OCI-LY1 (cell line): ENCODE measurements around the gene CYB5RL.

Source experiments
- CTCF ChIP-seq: fragments of 200-600 bp; sonication (generic), shearing (Covaris generic); IDR thresholded peaks from 2 replicates; pipeline ENCODE4 v1.5.1; 2017; ENCODE audit warnings: mild to moderate bottlenecking, antibody characterized with exemption, low read length, moderate library complexity, mixed read lengths
- EZH2 ChIP-seq: fragments of 200-600 bp; sonication (generic), shearing (Covaris generic); IDR thresholded peaks from 2 replicates; pipeline ENCODE4 v1.8.0; 2017; ENCODE audit warnings: borderline replicate concordance, mixed run types, mild to moderate bottlenecking, antibody characterized with exemption, low read length, moderate library complexity, mixed read lengths

DNA sequence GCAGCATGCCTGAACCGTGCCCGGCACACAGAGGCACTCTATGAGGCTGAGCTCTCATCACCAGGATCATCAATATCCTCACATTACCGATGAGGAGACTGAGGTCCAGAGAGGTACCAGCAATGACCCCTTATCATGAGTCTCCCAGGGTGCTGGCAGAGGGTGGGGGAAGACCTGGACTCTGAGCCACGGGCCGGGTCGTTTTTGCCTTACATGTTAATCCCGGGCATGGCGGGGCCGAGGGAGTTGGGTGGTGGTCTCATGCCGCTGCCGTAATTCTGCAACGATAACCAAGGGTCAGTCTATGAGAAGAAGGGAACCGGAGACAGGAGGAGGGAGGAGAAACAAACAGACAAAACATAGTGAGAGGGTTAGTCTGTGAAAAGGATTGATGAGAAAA is 43.2 kb upstream of the CYB5RL start:
- no peak for TF ChIP-seq CTCF
- no peak for TF ChIP-seq EZH2
